ENCODE results near the gene NUP133. TPM values are rescaled to one million over a fixed set of nuclear protein-coding genes. Genes with fewer than 3 reads are reported as not detected.

Gene NUP133
- total RNA-seq, 2 experiments from 2014 or later = 36.9 to 38.2 TPM

- Mint-ChIP-seq H3K27me3 (peaks cover 48% of the 10 kb centered on the region), H3K27ac (no peak overlapping the region), H3K36me3 (ENCODE audit: low read depth) (peaks cover 32% of the 10 kb centered on the region), H3K4me1 (peaks cover 27% of the 10 kb centered on the region), H3K4me3 (no peak overlapping the region), H3K9me3 (no peaks in the 10 kb centered on the region)
- DNase-seq = no peak
- ChIA-PET POLR2A (interaction anchor here (0.7 to 1.5 kb wide), 2 partner anchors 10 to 70 kb away, joined by 3 to 4 read pairs; partner anchors contain the start of gene NUP133), CTCF (no interaction called here)
Observed at GRCh38 chr1:229438021-229438420, 70.1 kb downstream of the NUP133 start.

GRCh38 chr1:229437443-229437842, 70.7 kb downstream of the NUP133 start:
- no peak for DNase-seq
- Mint-ChIP-seq H3K36me3 (ENCODE audit: low read depth) (peaks cover 26% of the 10 kb centered on the region), H3K4me1 (peaks cover 29% of the 10 kb centered on the region), H3K27ac (no peak overlapping the region), H3K4me3 (no peak overlapping the region), H3K9me3 (no peaks in the 10 kb centered on the region), H3K27me3 (peaks cover 53% of the 10 kb centered on the region)
- POLR2A ChIA-PET = interaction anchor here (0.7 to 1.5 kb wide), 2 partner anchors 9 to 71 kb away, joined by 3 to 4 read pairs; partner anchors contain the start of gene NUP133
- CTCF ChIA-PET = no interaction called here

- POLR2A ChIA-PET = interaction anchor here (0.8 to 1.5 kb wide), 2 partner anchors 67 to 93 kb away, joined by 3 read pairs; partner anchors contain the start of gene CCSAP
- H3K27ac Mint-ChIP-seq = no peak overlapping the region
- no peak overlapping the region for H3K4me3 Mint-ChIP-seq
- DNase-seq = no peak
- H3K27me3 Mint-ChIP-seq = peaks cover 65% of the 10 kb centered on the region
- no peaks in the 10 kb centered on the region for H3K9me3 Mint-ChIP-seq
- CTCF ChIA-PET = interaction anchor here (1.3 kb wide), 1 partner anchor 17 kb away, joined by 3 read pairs; no protein-coding TSS in a partner anchor
- H3K4me1 Mint-ChIP-seq = peaks cover 30% of the 10 kb centered on the region
- H3K36me3 Mint-ChIP-seq (ENCODE audit: low read depth) = peaks cover 29% of the 10 kb centered on the region
Observed at GRCh38 chr1:229436201-229436600, 71.9 kb downstream of the NUP133 start.

GRCh38 chr1:229434641-229435051, 73.5 kb downstream of the NUP133 start:
- no peak for DNase-seq
- ChIA-PET CTCF (no interaction called here), POLR2A (no interaction called here)

GRCh38 chr1:229434005-229434640, 74.0 kb downstream of the NUP133 start, which contains the start of gene ACTA1:
Gene ACTA1, minus strand, starts transcription at chr1:229434094. Its CDS starts 979 bp downstream, at chr1:229433115.
- H3K4me3 Mint-ChIP-seq = no peak within 1 kb of the TSS
- POLR2A ChIA-PET = no interaction called here

More at GRCh38 chr1:229434641-229435051, 73.5 kb downstream of the NUP133 start:
- Mint-ChIP-seq H3K9me3 (no peaks in the 10 kb centered on the region), H3K27ac (no peak overlapping the region), H3K36me3 (ENCODE audit: low read depth) (peaks cover 21% of the 10 kb centered on the region), H3K27me3 (peaks cover 71% of the 10 kb centered on the region), H3K4me1 (peaks cover 23% of the 10 kb centered on the region), H3K4me3 (no peak overlapping the region)

GRCh38 chr1:229433364-229434004, 74.7 kb downstream of the NUP133 start:
- Mint-ChIP-seq H3K4me1 (peaks cover 23% of the 10 kb centered on the region), H3K4me3 (no peak overlapping the region), H3K27me3 (peaks cover 76% of the 10 kb centered on the region), H3K27ac (no peak overlapping the region), H3K36me3 (ENCODE audit: low read depth) (peaks cover 16% of the 10 kb centered on the region), H3K9me3 (no peaks in the 10 kb centered on the region)
- CTCF ChIA-PET = no interaction called here
- DNase-seq = no peak
- POLR2A ChIA-PET = no interaction called here

More at GRCh38 chr1:229434005-229434640, 74.0 kb downstream of the NUP133 start, which contains the start of gene ACTA1:
- Mint-ChIP-seq H3K4me1 (peaks cover 23% of the 10 kb centered on the region), H3K27ac (no peak within 1 kb of the TSS), H3K9me3 (no peaks in the 10 kb centered on the region), H3K27me3 (peaks cover 75% of the 10 kb centered on the region), H3K36me3 (ENCODE audit: low read depth) (peaks cover 20% of the 10 kb centered on the region)
- no peak for DNase-seq
- CTCF ChIA-PET = no interaction called here

- Mint-ChIP-seq H3K4me3 (no peak overlapping the region), H3K27ac (no peak overlapping the region), H3K4me1 (peaks cover 21% of the 10 kb centered on the region), H3K9me3 (no peaks in the 10 kb centered on the region), H3K27me3 (peaks cover 82% of the 10 kb centered on the region), H3K36me3 (ENCODE audit: low read depth) (peaks cover 10% of the 10 kb centered on the region)
- DNase-seq = no peak
- POLR2A ChIA-PET = no interaction called here
- CTCF ChIA-PET = no interaction called here
Observed at GRCh38 chr1:229432905-229433304, 75.2 kb downstream of the NUP133 start.

DNA sequence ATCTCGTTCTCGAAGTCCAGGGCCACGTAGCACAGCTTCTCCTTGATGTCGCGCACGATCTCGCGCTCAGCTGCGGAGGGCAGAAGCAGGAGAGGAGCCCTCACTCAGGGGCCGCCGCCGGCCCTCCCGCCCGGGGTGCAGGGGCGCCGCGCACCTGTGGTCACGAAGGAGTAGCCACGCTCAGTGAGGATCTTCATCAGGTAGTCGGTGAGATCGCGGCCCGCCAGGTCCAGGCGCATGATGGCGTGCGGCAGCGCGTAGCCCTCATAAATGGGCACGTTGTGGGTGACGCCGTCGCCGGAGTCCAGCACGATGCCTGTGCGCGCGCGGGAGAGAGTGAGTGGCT, 76.1 kb downstream of the NUP133 start:
- CTCF ChIA-PET = interaction anchor here (1.5 kb wide), 1 partner anchor 9 kb away, joined by 3 read pairs; no protein-coding TSS in a partner anchor
- H3K27me3 Mint-ChIP-seq = peaks cover 83% of the 10 kb centered on the region
- H3K4me1 Mint-ChIP-seq = peaks cover 21% of the 10 kb centered on the region
- peaks cover 10% of the 10 kb centered on the region for H3K36me3 Mint-ChIP-seq (ENCODE audit: low read depth)
- no peak overlapping the region for H3K27ac Mint-ChIP-seq
- no peaks in the 10 kb centered on the region for H3K9me3 Mint-ChIP-seq
- no peak for DNase-seq
- POLR2A ChIA-PET = no interaction called here
- no peak overlapping the region for H3K4me3 Mint-ChIP-seq

- peaks cover 21% of the 10 kb centered on the region for H3K4me1 Mint-ChIP-seq
- peaks cover 10% of the 10 kb centered on the region for H3K36me3 Mint-ChIP-seq (ENCODE audit: low read depth)
- CTCF ChIA-PET = interaction anchor here (0.6 to 1.5 kb wide), 2 partner anchors 10 to 51 kb away, joined by 3 read pairs; no protein-coding TSS in a partner anchor
- peak overlapping the region; percentile 25 for H3K4me3 Mint-ChIP-seq
- no peaks in the 10 kb centered on the region for H3K9me3 Mint-ChIP-seq
- peaks cover 83% of the 10 kb centered on the region for H3K27me3 Mint-ChIP-seq
- peak overlapping the region; percentile 28 for H3K27ac Mint-ChIP-seq
- no peak for DNase-seq
- POLR2A ChIA-PET = interaction anchor here (1.3 kb wide), 1 partner anchor 8 kb away, joined by 4 read pairs; no protein-coding TSS in a partner anchor
Observed at GRCh38 chr1:229431284-229432115, 76.6 kb downstream of the NUP133 start.

- ChIA-PET CTCF (interaction anchor here (0.6 to 1.5 kb wide), 2 partner anchors 11 to 51 kb away, joined by 3 read pairs; no protein-coding TSS in a partner anchor), POLR2A (interaction anchor here (1.3 kb wide), 1 partner anchor 9 kb away, joined by 4 read pairs; no protein-coding TSS in a partner anchor)
- Mint-ChIP-seq H3K9me3 (no peaks in the 10 kb centered on the region), H3K4me3 (peak overlapping the region; percentile 25), H3K27ac (peak overlapping the region; percentile 28), H3K27me3 (peaks cover 83% of the 10 kb centered on the region), H3K4me1 (peaks cover 21% of the 10 kb centered on the region), H3K36me3 (ENCODE audit: low read depth) (peaks cover 10% of the 10 kb centered on the region)
- DNase-seq = peak; percentile 49
Observed at GRCh38 chr1:229430761-229431283, 77.3 kb downstream of the NUP133 start.

DNA sequence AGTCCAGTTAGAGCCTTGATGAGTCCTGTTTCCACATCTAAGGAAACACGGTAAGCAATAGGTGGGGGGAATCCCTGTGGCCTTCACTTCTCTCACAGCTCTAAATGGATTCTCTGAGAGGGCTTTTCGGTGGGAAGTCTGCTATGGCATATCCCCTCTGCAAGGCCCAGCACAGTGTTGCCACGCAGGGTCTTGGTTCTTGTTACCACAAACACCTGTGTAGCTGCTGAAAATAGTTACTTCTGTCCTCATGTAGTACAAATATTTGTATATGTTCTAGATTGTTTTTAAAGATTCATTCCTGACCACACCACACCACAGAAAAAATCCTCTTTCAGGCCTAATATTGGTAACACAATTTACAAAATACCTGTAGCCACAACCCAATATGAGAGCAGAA, 79.9 kb downstream of the NUP133 start:
- no peak overlapping the region for H3K4me3 Mint-ChIP-seq
- peaks cover 19% of the 10 kb centered on the region for H3K4me1 Mint-ChIP-seq
- POLR2A ChIA-PET = interaction anchor here (1.8 kb wide), 1 partner anchor 10 kb away, joined by 4 read pairs; no protein-coding TSS in a partner anchor
- H3K27me3 Mint-ChIP-seq = peaks cover 79% of the 10 kb centered on the region
- no peak for DNase-seq
- no peak overlapping the region for H3K27ac Mint-ChIP-seq
- H3K36me3 Mint-ChIP-seq (ENCODE audit: low read depth) = peaks cover 10% of the 10 kb centered on the region
- H3K9me3 Mint-ChIP-seq = peaks cover 6% of the 10 kb centered on the region
- CTCF ChIA-PET = no interaction called here

GRCh38 chr1:229427572-229427971, 80.6 kb downstream of the NUP133 start:
- H3K4me1 Mint-ChIP-seq = peaks cover 17% of the 10 kb centered on the region
- ChIA-PET CTCF (no interaction called here), POLR2A (interaction anchor here (1.8 kb wide), 1 partner anchor 11 kb away, joined by 4 read pairs; no protein-coding TSS in a partner anchor)
- no peak overlapping the region for H3K27ac Mint-ChIP-seq
- H3K9me3 Mint-ChIP-seq = peaks cover 10% of the 10 kb centered on the region
- H3K36me3 Mint-ChIP-seq (ENCODE audit: low read depth) = peaks cover 12% of the 10 kb centered on the region
- no peak for DNase-seq
- peaks cover 78% of the 10 kb centered on the region for H3K27me3 Mint-ChIP-seq
- no peak overlapping the region for H3K4me3 Mint-ChIP-seq
